Epithelial cell of esophagus (primary cell): ENCODE results near the gene KPNA6.
"Not testable (repeated sequence)": the region's sequence is repeated elsewhere in the genome, so short reads cannot be mapped to it uniquely, and the experiment has no call there.

Source experiments
- DNase-seq: peaks from one replicate; pipeline ENCODE4 v3.0.0; 2010; ENCODE audit warnings: low read depth
- H3K4me3 ChIP-seq: 2 replicates; pipeline ENCODE4 v1.5.1; 2011; ENCODE audit warnings: mild to moderate bottlenecking, low read length, control low read depth
- CTCF ChIP-seq: IDR thresholded peaks from 2 replicates; pipeline ENCODE4 v1.5.1; 2011; ENCODE audit warnings: low read depth, mild to moderate bottlenecking, low read length, control low read depth, inconsistent platforms; ENCODE audit not compliant: insufficient read depth; ENCODE audit errors: missing control alignments

KPNA6 gene

GRCh38 chr1:32071758-32072621, 35.9 kb upstream of the KPNA6 start:
- DNase-seq, result peak; percentile 57
- H3K4me3 ChIP-seq, result peak overlapping the region; percentile 75
- no peak for TF ChIP-seq CTCF

- DNase-seq, result peak; percentile 97
- peak within 1 kb of the TSS; percentile 75 for H3K4me3 ChIP-seq
- TF ChIP-seq CTCF, result peak; percentile 22
Measured at GRCh38 chr1:32072622-32073298, 35.1 kb upstream of the KPNA6 start, which contains the start of gene TMEM39B. Gene TMEM39B, plus strand, starts transcription at chr1:32072939. Its CDS starts 109 bp downstream, at chr1:32073048.

- H3K4me3 ChIP-seq, result peak overlapping the region; percentile 75
- DNase-seq, result no peak
- peak; percentile 9 for TF ChIP-seq CTCF
Measured at GRCh38 chr1:32073299-32074229, 34.3 kb upstream of the KPNA6 start.

GRCh38 chr1:32074841-32075240, 33.0 kb upstream of the KPNA6 start:
- no peak for DNase-seq
- H3K4me3 ChIP-seq, result no peak overlapping the region
- no peak for TF ChIP-seq CTCF

- DNase-seq, result no peak
- no peak for TF ChIP-seq CTCF
- no peak overlapping the region for H3K4me3 ChIP-seq
Measured at GRCh38 chr1:32077451-32077850, 30.4 kb upstream of the KPNA6 start.

GRCh38 chr1:32082022-32082421, 25.8 kb upstream of the KPNA6 start:
- H3K4me3 ChIP-seq, result no peak overlapping the region
- no peak for DNase-seq
- TF ChIP-seq CTCF, result no peak

GRCh38 chr1:32086381-32086780, 21.5 kb upstream of the KPNA6 start:
- DNase-seq, H3K4me3 ChIP-seq: not testable (repeated sequence)
